ENCODE results near the gene ITLN1. TPM values are rescaled to one million over a fixed set of nuclear protein-coding genes. Genes with fewer than 3 reads are reported as not detected.

The ITLN1 gene
- total RNA-seq, 1 donor from 2014 or later, result not detected

- H3K27ac Mint-ChIP-seq (ENCODE audit: unreplicated experiment), result no peak overlapping the region
- H3K4me1 Mint-ChIP-seq (ENCODE audit: low read depth, unreplicated experiment), result no peaks in the 10 kb centered on the region
These were observed 31.2 kb downstream of the ITLN1 start for GRCh38 chr1:160853754-160854153.

DNA sequence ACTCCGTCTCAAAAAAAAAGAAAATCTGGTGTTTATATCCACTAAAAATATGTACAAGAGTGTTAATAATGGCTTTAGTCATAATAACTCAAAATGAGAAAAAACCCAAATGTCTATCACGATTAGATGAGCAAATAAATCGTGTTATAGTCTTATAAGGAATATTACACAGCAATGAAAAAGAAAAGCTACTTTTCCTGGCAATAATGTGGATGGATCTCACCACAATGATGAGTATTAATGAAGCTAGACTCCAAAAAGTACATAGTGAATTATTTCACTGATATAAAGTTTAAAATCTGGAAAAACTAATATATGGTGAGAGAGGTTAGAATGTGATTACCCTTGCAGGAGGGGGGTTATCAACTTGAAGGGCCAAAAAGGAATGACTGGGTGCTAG, 32.0 kb downstream of the ITLN1 start:
- H3K27me3 Mint-ChIP-seq (ENCODE audit: unreplicated experiment), result peaks cover 2% of the 10 kb centered on the region
- H3K36me3 Mint-ChIP-seq (ENCODE audit: unreplicated experiment), result no peaks in the 10 kb centered on the region
- DNase-seq, result no peak
- H3K9me3 Mint-ChIP-seq (ENCODE audit: unreplicated experiment), result no peaks in the 10 kb centered on the region
- H3K4me1 Mint-ChIP-seq (ENCODE audit: low read depth, unreplicated experiment), result no peaks in the 10 kb centered on the region
- H3K27ac Mint-ChIP-seq (ENCODE audit: unreplicated experiment), result no peak overlapping the region
- H3K4me3 Mint-ChIP-seq (ENCODE audit: unreplicated experiment), result no peak overlapping the region
- TF ChIP-seq, protein P1, sequence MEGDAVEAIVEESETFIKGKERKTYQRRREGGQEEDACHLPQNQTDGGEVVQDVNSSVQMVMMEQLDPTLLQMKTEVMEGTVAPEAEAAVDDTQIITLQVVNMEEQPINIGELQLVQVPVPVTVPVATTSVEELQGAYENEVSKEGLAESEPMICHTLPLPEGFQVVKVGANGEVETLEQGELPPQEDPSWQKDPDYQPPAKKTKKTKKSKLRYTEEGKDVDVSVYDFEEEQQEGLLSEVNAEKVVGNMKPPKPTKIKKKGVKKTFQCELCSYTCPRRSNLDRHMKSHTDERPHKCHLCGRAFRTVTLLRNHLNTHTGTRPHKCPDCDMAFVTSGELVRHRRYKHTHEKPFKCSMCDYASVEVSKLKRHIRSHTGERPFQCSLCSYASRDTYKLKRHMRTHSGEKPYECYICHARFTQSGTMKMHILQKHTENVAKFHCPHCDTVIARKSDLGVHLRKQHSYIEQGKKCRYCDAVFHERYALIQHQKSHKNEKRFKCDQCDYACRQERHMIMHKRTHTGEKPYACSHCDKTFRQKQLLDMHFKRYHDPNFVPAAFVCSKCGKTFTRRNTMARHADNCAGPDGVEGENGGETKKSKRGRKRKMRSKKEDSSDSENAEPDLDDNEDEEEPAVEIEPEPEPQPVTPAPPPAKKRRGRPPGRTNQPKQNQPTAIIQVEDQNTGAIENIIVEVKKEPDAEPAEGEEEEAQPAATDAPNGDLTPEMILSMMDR (IDR thresholded peaks at IDR 0.05; ENCODE audit: partially characterized antibody, unreplicated experiment), result no peak

More at GRCh38 chr1:160853754-160854153, 31.2 kb downstream of the ITLN1 start:
- no peak overlapping the region for H3K4me3 Mint-ChIP-seq (ENCODE audit: unreplicated experiment)
- H3K9me3 Mint-ChIP-seq (ENCODE audit: unreplicated experiment), result peaks cover 4% of the 10 kb centered on the region
- H3K27me3 Mint-ChIP-seq (ENCODE audit: unreplicated experiment), result peaks cover 2% of the 10 kb centered on the region
- H3K36me3 Mint-ChIP-seq (ENCODE audit: unreplicated experiment), result no peaks in the 10 kb centered on the region
- TF ChIP-seq, protein P1 (IDR thresholded peaks at IDR 0.05; ENCODE audit: partially characterized antibody, unreplicated experiment), result no peak
- DNase-seq, result no peak

DNA sequence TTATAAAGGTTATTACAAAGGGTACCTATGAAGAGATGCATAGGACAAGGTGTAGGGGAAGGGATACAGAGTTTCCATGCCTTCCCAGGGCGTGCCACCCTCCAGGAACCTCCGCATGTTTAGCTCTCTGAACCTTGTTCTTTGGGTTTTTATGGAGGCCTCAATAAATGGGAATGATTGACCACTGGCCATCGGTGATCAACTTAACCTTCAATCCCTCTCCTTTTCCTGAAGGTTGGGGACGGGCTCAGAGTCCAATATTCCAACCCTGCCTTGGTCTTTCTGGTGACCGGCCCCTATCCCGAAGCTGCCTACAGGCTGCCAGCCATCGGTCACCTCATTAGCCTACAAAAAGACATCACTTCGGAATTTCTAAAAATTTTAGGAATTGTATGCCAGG, 34.0 kb downstream of the ITLN1 start:
- H3K36me3 Mint-ChIP-seq (ENCODE audit: unreplicated experiment), result no peaks in the 10 kb centered on the region
- no peak overlapping the region for H3K27ac Mint-ChIP-seq (ENCODE audit: unreplicated experiment)
- no peaks in the 10 kb centered on the region for H3K4me1 Mint-ChIP-seq (ENCODE audit: low read depth, unreplicated experiment)

DNA sequence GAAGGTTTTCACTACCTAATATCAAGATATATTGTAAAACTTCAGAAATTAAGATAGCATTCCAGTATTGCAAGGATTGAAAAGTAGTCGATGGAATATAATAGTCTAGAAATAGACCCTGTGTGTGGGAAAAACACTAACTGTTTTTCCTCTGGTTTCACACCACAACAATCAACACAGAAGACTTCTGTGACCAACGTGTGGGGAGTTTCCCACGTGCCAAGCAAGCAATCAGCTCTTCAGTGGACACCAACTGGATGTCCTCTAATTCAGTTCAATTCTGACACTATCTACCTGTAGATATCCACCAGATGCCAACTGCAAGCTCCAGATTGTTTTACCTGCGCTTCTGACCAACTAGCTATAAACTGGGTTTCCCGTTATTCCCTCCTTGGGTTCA, 34.4 kb downstream of the ITLN1 start:
- Mint-ChIP-seq H3K4me1 (ENCODE audit: low read depth, unreplicated experiment) (no peaks in the 10 kb centered on the region), H3K27me3 (ENCODE audit: unreplicated experiment) (peaks cover 2% of the 10 kb centered on the region), H3K4me3 (ENCODE audit: unreplicated experiment) (no peak overlapping the region), H3K27ac (ENCODE audit: unreplicated experiment) (no peak overlapping the region), H3K36me3 (ENCODE audit: unreplicated experiment) (no peaks in the 10 kb centered on the region), H3K9me3 (ENCODE audit: unreplicated experiment) (no peaks in the 10 kb centered on the region)
- TF ChIP-seq, protein P1 (IDR thresholded peaks at IDR 0.05; ENCODE audit: partially characterized antibody, unreplicated experiment), result no peak
- DNase-seq, result no peak

More for the DNA sequence above, 34.0 kb downstream of the ITLN1 start:
- no peak overlapping the region for H3K4me3 Mint-ChIP-seq (ENCODE audit: unreplicated experiment)
- TF ChIP-seq, protein P1 (IDR thresholded peaks at IDR 0.05; ENCODE audit: partially characterized antibody, unreplicated experiment), result no peak
- no peak for DNase-seq
- H3K9me3 Mint-ChIP-seq (ENCODE audit: unreplicated experiment), result no peaks in the 10 kb centered on the region
- peaks cover 2% of the 10 kb centered on the region for H3K27me3 Mint-ChIP-seq (ENCODE audit: unreplicated experiment)

GRCh38 chr1:160846281-160846680, 38.7 kb downstream of the ITLN1 start:
- TF ChIP-seq, protein P1 (IDR thresholded peaks at IDR 0.05; ENCODE audit: partially characterized antibody, unreplicated experiment), result no peak
- Mint-ChIP-seq H3K27me3 (ENCODE audit: unreplicated experiment) (no peaks in the 10 kb centered on the region), H3K4me1 (ENCODE audit: low read depth, unreplicated experiment) (peaks cover 6% of the 10 kb centered on the region), H3K9me3 (ENCODE audit: unreplicated experiment) (no peaks in the 10 kb centered on the region), H3K4me3 (ENCODE audit: unreplicated experiment) (no peak overlapping the region), H3K36me3 (ENCODE audit: unreplicated experiment) (no peaks in the 10 kb centered on the region), H3K27ac (ENCODE audit: unreplicated experiment) (no peak overlapping the region)
- DNase-seq, result no peak
